GM21528 (cell line): Measurements from ENCODE around the gene SLC51B.
"Not testable (repeated sequence)": the region's sequence is repeated elsewhere in the genome, so short reads cannot be mapped to it uniquely, and the experiment has no call there.

Experiments
- ATAC-seq: cut with Tn5 transposase; IDR thresholded peaks from one replicate; pipeline ENCODE4 v1.9.1; 2021; ENCODE audit warnings: mild to moderate bottlenecking, moderate library complexity; ENCODE audit not compliant: unreplicated experiment, low FRiP score

Gene SLC51B

DNA sequence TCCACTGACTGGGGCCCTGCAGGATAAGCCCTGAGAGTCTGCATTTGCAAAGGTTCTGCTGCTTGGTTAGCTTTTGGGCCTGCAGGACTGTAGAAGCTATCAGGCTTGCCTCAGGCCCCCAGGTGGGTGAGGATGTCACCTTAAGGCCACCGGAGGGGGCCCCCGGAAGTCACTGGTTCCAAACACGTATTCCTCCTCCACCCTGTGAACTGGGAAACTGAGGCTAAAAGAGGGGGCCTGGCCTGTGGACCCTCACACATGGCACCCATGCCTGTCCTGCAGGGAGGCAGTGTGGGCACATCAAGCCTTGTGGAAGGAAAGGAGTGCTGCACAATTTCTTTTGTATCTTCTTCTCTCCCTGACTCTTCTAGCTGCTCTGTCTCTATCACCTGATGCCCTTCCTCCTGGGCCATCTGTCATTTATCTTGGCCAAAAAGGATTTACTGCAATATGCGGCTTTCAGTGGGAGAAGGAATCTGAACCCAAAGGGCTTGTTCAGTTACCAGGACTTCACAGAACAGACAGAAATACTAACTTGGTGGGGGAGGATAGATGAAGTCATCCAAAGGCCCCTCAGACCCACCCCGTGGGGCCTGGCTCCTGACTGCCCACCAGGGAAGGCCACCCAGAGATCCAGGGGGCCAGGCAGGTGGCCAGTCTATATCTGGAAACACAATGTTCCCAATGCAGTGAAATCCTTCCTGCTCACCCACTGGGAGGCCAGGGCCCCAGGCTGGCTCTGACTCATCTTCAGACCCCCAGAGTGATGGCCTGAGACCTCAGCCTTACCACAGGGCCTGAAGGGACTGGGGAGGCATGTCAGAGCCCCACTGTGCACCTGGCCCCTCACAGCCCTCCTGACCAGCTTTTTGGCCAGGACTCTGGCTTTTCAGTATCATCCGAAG lies 51.5 kb downstream of the SLC51B start:
- no peak for ATAC-seq

DNA sequence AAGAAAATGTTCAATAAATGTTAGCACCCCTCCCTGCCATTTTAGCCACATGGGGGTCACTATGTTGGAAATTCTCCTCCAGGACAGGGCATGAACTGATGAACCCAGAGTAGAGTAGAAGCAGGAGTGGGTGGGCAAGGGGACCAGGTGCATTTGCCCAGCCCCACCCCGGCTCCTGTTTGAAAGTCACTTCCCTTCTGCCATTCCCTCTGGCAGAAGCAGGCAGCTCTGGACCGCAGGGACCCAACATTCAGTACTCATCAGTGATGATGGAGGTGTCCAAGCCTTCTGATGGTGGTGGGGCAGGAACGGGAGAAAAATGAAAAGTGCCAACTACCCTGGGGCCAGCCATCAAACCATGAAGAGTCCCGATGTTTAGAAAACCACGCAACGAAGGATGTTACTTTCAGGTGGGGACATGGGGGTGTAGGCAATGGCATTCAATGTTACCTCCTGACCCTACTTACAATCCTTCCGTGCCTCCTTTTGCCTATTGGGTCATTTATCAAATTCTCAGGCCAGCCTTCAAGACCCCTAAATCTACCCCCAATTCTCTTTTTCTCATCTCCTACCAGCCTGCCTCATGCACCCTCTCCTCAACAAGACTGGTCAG lies 52.6 kb downstream of the SLC51B start:
- ATAC-seq, result no peak

DNA sequence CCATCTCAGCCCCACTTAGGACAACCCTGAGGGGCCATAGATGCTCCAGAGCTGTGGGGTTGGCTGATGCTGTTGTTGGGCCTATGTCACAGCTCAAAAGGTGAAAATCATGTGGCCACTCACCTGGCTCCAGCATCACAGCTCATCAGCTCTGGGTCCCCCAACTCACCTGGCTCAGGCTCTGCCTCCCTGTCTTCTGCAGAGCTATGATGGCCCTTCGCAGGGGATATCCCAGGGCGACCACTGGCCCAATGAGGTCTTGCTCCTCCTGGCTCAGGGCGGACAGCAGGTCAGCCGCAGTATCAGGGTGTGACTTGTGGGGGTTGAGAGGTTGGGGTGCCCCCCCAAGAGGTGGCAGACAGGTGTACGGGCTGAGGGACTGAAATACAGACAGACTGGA lies 54.1 kb downstream of the SLC51B start:
- ATAC-seq, result no peak

DNA sequence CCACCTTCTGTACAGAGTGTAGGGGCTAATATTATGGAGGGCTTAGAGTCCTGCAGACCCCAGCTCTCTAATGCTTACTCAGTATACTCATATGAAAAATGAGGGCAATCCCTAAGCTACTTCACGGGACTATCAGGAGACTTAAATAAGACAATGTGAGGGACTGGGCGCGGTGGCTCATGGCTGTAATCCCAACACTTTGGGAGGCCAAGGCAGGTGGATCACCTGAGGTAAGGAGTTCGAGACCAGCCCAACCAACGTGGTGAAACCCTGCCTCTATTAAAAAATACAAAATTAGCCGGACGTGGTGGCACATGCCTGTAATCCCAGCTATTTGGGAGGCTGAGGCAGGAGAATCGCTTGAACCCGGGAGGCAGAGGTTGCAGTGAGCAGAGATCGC lies 54.6 kb downstream of the SLC51B start:
- not testable (repeated sequence) for ATAC-seq

DNA sequence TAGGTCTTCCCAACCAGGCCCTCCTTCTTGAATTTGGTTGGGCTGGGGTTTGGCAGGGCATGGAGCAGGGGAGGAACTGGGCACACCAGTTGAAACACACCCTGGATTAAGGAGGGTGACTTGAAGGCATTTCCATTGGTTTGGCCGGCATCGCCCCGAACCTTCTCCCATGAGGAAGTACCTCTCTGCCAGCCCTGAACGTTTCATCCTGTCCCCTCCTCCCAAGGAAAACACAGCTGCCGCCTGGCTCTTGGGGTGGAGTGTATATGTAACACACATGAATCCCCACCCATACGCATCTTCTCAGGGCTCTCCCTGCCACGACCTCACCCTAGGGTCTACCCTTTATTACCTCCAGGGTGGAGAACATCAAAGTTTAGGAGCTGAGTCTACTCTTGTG lies 55.3 kb downstream of the SLC51B start:
- ATAC-seq, result no peak

DNA sequence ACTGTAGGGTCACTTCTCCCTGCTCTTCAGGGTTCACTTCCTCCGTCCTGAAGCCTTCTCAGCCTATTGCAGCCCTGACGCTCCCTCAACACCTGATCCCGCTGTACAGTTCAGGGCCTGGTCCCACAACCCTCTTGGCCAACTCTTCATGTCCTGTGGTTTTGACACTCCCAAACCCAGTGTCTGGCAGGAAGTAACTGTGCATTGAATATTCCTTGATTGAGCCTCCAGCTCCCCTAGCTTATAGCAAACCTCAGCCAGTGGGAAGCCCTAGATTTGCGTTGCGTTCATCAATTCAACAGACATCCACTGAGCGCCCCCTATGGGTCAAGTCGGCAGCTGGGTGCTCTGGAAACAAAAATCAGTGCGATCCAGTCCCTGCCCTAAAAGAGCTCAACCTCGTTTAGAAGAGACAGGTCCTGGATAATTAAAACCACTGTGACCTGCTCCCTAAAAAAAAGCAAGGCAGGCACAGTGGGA lies 56.3 kb downstream of the SLC51B start:
- ATAC-seq, result no peak

DNA sequence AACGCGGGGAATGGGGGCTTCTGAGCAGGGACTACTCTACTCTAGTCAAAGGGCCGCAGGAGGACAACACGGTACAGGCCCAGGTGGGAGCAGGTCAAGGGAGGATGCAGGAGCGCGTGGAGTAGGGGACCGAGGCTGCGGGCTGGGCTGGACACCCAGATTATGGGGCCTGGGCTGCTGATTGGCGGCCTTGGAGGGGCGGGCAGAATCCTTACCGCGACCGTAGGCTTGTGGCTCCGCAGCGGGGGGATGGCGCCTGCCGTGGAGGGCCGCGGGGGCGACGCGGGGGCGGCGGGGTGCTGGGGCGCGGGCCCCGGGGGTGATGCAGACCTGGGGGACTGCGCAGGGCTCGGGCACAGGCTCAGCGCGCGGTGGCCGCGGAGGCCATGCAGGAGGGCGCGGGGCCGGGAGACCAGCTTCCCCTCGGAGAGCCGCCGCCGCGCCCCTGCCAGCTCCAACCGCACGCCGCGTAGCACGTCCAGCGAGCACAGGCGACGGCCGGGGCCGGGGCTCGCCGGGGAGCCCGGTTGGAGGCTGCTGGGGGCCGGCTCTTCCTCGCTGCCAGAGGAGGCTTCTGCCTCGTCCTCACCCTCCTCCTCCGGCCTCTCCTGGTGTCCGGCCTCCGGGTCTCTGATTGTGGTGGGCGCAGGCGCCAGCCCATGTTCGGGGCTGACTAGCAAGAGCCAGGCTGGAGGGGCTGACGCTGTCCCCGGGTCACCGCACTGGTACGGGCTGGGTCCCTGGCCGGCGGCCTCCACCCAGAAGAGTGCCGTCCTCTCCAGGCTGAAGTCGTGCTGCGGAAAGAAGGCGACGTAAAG lies 56.9 kb downstream of the SLC51B start:
- ATAC-seq, result no peak

DNA sequence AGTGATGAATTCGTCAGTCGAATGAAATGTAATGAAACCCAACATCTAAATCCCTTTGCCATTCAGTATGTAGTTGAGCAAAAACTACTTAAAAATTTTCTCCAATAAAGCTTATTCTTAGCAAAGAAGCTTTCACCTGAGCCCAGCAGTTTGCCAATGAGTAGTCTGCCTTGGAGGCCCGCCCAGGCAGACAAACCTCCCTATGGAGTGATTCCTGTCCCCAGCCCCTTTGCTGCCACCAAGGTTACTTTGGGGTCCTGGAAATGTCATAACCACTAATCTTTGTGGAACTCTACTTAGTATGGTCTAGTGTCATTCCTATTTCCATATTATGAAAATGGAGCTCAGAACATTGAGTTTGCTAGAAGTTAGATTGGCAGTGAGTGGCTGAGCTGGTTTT lies 57.7 kb downstream of the SLC51B start:
- no peak for ATAC-seq
